A204.1 (cell line): Measurements from ENCODE around the gene MAGEF1.

Experiments used
- FAIRE-seq: peaks from 2 replicates; lab custom pipeline; 2012; peaks lifted over from hg19 to GRCh38; lab: Jason Lieb, UNC

Gene MAGEF1

DNA sequence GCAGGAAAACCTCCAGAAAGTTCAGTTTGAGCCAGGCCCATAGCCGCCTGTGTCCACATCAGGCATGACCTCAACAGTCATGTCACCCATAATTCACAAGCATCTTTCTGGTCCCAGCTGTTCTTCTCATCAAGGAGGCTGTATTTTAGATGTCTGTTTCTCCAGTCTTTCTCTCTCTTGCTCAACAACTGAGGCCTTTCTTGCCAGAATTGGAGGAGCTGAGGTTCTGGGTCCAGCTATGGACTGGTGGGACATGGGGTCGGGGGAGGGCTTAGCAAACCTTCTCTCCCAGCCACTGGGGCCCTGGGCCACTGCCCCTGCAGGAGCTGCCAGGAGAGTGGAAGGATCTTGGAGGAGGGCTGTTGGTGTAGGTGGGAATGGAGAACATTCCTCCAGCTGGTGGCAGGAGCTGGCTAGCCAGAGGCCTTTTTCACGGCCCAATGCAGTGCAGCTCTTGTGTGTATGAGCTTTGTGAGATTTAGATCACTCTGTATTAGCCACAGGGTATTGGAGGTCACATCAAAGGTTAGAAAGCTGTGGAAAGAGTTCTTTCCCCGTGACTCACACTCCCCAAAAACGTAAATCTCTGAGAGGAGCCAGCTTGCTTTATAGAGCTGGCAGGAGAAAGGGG lies 23.5 kb downstream of the MAGEF1 start:
- no peak for FAIRE-seq

DNA sequence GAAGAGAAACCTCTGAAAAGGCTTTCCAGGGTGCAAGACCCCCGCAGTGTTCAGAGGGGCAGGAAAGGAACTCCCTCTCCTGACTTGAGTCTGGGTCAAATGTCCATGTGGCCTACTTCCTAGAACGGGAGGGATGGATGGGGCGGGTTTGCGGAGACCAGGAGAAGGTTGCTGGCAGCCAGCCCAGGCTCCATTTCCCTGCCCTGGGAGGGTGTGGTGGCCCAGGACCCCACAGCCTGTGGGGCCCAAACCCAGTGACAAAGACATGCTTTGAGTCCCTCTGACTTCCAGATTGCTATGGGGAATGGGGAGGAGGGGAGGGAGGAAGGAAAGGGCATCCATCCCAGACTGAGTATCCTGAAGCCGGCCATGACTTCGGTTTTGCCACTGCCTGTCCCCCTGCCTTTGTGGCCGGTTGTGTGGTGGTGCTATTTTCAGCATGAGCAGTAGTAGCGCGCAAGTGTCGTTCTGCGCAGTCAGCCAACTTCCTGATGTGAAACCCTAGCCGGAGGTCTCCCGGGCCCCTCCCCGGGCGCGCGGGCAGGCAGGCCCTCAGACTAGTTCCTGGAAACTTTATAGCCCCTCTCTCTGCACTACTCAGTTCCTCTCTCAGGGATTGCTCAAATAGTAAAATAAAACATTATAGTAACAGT lies 24.4 kb downstream of the MAGEF1 start:
- FAIRE-seq = no peak

DNA sequence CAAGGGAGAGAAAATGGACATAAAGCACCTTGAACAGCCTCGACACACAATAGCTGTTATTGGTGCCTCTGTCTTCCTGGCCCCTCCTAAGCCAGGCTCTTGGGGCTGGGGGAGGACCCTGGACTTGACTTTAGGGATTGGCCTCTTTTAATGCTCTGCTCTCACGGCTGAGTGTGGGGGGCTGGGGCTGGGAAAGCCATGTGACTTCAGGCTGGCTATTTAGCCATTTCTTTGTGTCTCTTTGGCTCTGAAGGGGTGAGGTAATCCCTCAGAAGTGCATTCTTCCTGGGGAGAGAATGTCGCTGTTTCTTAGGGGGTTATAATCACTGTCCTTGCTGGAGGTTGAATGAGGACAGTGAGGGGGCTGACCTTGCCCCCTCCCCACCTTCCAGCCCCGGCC lies 26.2 kb downstream of the MAGEF1 start:
- FAIRE-seq = no peak

DNA sequence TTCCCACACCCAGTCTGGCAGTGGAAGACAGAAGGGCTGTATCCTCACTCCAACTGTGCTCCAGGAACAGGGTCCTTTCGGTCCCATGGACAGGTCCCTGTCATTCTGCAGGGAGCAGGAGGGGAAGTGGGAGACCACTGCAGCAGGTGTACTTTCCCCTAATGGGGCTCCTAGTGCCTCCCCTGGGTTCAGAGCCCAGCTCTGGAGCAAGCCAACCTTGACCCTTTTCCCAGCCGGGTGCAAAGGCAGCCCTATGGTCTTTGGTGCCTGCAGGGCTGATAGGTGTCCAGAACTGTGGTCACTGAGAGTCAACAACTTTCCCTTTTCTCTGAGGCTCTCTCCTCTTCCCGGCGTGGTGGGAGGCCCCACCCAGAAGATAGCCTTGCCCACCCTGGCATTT lies 26.8 kb downstream of the MAGEF1 start:
- FAIRE-seq = no peak

DNA sequence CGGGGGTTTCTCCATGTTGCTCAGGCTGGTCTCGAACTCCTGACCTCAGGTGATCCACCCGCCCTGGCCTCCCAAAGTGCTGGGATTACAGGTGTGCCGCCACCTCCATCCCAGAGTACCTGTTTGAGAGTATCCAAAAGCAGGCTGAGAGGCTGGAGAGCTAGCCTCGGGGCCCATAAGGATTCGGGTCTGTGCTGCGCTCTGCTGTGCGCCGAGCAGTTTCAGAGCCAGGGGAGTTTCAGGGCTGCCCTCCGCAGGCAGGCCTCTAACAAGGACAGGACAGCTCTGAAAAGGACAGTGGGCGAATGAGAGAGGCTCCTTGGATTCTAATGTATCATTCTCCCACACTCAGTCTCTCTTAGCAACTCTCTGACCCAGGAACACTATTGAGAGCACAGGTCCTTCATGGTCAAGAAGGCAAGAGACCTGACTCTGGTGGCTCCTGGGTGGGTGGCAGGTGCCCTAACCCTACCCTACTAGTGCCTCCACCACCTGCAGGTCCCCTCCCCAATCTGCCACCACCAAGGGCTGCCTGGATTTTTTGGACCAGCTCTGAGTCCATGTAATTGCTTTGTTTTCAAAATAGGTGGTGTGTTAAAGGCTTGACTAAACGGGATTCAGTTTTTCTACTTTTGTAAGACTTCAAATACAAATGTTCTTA lies 27.8 kb downstream of the MAGEF1 start:
- no peak for FAIRE-seq

DNA sequence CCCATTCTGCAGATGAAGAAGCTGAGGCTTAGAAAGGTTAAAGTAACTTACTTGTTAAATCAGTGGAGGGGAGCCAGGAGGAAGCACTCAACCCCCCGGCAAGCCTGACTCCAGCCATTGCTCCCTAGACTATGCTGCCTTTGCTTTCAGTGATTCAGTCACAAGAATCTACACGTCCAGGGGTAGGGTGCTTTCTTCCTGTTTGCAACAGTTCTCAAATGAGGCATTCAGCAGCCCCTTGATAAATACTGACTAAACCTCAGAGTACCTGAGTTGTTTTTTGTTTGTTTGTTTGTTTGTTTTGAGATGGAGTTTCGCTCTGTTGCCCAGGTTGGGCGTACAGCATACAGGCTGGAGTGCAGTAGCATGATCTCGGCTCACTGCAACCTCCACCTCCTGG lies 28.6 kb downstream of the MAGEF1 start:
- no peak for FAIRE-seq

DNA sequence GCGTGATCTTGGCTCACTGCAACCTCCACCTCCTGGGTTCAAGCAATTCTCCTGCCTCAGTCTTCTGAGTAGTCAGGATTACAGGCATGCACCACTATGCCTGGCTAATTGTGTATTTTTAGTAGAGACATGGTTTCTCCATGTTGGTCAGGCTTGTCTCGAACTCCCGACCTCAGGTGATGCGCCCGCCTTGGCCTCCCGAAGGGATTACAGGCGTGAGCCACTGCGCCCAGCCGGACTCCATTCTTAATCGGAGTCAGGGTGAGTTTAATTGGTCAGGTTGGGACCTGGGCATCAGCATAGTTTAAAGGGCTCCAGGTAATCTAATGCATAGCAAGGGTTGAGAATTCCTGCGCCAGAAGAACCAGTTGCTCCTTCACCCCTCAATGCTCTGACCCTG lies 29.2 kb downstream of the MAGEF1 start:
- no peak for FAIRE-seq

DNA sequence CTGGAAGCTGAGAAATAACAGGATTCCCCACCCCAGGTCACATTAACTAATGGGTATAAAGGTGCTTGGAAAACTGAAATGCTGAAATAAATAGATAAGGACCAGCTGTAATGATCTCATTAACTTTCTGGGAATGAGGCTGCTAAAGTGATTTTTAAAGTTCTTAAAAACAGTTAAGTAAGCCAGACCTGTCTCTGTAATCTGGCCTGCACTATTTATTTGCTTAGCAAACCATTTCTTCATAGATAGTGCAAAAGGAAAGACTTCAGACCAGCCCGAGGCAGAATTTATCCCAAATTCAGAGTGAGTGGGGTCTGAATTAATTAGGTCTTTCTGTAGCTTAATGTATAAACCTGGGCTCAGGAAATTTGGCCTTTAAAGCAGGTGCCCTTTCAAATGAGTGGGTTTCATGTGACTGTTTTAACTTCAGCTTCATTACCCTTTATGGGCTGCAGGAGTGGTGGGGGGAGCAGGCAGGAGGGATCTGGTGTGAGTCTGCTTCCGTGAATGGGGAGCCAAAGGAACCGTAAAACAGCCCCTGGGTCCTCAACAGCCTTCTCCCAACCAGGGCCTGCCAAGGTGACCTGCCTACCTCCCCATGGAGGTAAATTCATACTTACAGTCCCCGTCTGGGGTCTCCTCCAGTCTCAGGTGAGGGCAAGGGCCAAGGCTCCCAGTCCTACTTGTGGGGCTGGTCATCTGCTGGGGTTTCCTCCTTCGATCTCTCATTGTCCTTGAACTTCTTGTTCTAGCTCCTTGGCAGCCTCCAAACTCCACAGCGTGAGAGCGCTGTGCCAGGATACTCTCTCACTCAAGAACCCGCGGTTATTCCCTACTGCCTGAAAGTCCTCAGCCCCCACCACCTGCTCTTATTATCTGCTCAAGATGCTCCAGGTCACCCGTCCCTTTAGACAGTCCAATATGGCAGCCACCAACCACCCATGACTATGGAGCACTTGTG lies 31.2 kb downstream of the MAGEF1 start:
- FAIRE-seq = no peak

DNA sequence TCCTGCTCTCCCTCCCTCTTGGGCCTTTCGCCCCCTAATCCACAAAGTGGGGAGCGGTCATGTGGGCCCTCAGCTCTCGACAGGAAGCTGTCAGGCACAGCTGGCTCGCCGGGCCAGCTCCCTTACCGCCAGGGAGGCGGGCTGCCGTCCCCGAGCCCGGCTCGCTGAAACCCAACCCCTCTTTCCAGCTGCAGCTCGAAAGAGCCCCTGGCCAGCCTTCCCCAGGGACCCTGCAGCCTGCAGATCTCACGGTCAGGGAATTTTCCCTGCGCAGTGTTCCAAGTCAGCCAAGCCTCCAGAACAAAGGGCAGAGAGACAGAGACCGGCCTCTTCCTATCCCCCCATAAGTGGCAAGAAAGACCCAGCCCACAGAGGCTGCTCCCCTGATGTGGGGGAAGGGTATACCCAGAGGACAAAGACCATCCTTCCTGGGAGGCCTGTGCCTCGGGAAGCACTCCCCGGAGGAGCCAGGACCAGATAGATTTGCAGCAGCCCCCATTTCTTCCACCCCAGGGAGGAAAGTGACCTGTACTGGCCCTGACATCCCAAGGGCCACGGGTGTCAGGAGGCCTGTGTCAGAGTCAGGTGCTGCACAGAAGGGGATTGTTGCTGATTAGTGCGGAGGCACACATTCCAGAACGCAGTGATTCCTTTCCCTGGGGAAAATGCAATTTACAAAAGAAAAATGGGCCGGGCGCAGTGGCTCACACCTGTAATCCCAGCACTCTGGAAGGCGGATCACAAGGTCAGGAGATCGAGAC lies 32.6 kb downstream of the MAGEF1 start:
- no peak for FAIRE-seq

DNA sequence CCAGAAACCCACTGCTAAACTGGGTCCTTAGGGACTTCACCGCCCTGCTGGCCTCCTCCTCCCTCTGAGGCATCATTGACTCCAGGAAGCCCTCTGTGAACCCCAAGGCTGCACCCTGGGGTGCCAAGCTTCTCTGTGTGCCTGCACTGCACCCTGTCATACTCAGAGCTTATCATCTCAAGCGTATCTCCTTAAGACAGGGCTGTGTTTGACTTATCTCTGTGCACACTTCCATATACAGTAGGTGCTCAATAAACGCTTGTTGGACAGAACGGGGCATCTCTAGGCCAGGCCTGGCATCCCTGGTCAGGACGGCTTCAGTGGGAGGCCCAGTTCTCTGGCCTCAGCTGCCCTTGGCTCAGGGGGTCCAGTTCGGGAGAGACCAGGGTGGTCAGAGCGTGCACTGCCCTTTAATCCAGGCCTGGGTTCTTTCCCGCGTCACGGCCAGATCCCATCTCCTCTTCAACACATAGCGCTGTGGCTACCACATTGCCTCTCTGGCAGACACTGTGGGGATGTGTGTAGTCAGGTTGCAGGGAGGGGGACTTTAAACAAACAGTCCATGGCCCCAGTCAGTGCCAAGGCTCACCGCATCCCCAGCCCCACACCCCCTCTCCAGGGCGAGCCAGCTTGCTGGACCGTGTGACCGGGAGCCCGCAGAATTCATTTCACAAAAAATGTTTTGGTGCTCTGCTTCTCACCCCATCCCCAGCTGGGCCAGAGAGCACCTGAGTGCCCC lies 33.4 kb downstream of the MAGEF1 start:
- no peak for FAIRE-seq

DNA sequence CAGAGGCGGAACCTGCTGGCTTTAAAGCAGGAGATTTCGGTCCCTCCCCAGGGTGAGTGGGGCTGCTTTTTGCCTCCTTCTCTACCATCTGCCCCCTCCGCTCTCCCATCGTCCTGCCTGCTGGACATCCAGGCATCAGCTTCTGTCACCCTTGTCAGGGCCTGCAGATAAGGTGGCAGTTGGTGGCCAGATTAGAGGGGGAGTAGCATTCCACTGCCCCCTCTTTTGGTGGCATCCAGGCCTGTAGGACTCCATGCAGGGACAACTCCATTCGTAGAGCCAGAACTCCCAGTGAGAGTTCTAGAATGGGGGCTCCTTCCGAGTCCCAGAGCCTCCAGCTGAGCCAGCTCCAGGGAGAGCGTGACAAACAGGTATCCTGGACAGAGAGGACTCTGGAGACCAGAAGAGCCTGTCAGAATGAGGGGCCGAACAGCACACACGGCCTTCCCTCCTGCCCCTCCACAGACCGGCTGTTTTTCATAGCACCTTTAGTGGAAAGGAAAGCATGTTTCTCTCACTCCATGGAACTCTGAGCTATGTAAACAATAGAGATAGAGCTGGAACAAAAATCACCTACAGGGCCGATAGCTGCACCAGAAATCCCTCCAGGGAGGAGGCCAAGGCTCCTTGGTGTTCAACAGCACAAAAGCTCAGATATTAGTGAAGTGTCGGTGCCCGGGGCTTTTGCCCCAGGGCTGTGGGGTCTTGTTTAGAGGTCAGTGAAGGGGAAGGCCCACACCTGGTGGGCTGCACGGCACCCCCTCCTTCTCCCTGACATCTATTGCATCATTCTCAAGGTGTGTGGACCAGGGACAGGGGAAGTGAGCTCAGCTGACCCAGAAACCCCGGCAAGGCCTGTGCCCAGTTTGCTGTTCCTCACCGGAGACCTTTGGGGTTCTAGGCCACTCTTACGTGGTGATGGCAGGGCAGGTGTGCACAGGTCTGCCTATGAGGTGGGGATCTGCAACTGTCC lies 34.2 kb downstream of the MAGEF1 start:
- no peak for FAIRE-seq

DNA sequence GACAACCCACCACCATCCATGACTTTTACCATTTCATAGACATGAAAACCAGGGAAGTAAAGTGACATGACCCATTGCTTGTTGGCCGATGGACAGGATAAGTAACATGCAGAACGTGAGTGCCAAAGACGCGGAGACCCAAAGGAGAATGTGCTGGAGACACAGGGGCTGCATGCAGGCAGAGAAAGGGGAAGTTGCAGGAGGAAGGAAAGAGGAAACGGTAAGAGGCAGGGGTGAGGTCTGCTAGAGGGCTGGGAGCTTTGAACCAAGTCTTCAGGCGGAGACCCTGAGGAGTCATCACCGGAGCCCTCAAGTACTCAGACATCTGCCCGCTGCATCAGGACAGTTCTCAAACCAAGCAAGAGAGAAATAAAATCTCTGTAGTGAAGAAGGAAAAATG lies 34.9 kb downstream of the MAGEF1 start:
- FAIRE-seq = no peak

DNA sequence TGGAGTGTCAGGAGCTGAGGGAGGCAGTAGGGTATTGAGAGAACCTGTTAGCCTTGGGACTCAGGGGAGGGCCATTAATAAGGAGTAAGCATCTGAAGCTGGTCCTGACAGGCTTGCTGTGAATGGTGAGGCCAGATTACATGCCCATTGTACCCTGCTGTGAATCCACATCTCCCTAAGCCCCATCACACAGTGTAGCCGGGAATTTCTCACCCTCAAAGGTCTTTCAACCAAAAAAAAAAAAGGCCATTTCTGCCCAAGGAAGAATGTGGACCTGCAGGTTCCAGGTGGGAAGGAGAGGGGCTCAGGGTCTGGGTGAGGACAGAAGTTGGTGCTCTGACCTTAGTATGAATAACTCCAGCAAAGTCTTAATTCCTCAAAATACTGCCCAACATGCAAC lies 37.2 kb downstream of the MAGEF1 start:
- no peak for FAIRE-seq

DNA sequence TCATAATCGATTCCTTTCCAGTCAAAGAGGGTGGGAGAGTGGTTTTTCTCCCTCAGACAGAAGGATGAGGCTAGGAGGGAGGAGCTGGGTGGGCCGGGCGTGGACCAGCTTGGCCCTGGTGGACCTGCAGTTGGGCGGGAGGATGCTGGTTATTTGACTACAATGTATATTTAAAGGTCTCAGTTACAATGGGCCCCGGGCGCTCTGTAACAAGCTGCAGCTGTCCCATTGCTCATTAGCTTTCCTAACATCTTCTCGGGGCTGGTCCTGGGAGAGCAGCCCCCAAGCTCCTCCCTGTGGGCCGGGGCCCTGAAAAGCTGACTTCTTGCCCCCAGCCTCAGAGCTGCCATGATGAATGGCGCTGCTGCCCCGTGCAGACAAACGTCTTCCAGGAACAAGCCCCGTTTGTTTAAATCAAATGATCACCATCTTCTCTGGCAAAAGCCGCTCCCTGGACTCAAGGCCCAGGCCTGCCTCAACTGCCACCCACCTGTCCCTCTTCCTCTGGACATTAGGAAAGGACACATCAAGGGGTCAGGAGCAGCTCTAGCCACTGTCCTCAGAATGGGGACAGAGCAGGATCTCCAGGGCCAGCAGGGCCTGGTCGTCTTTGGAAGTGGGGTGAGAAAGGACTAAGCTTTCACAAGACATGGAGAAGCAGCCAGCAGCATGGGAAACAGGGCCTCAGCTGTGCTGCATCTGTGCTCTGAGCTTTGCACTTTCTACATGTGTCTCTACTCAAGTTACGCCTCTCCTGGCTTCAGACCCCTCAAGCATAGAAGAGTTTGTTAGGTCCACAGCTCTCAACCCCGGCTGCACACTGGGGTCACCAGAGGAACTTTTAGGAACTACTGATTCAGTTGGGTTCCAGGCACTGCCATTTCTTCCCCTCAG lies 38.6 kb downstream of the MAGEF1 start:
- FAIRE-seq = no peak

DNA sequence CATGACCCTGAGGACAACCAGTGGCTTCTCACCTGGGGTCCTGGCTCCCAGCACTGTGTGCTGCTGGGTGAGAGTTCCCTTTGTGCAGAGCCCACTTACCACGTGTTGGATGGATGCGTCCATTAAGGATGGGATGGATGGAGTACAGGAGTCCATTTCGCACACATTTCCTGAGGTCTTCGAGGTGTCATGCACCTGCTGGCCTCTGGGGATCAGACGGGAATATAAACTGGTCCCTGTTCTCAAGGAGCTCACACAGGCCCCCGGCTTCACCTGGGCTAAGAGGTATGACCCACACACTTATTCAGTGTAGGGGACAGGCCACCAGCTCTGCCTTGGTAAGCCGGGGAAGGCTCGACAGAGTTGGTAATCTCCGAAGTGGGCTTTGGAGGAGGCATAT lies 39.5 kb downstream of the MAGEF1 start:
- FAIRE-seq = no peak

DNA sequence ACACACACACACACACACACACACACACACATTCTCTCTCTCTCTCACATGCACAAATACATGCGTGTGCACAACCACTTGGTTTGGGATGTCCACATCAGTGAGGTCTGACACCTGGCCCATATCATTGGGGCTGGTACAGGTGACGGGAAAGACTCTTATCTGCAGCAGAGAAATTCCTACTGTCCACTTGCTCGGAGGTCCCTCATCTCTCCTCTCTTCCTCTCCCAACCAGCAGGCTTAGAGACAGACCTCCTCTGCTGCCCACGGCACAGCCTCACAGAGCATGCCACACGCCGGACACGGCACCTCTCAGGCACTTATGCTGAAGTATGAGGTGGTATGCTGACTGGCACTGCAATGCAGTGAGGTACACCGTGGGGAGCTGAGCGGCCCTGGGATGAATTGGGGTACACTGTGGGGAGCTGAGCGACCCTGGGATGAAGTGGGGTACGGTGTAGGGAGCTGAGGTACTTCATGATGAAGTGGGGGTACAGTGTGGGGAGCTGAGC lies 41.7 kb downstream of the MAGEF1 start:
- no peak for FAIRE-seq

DNA sequence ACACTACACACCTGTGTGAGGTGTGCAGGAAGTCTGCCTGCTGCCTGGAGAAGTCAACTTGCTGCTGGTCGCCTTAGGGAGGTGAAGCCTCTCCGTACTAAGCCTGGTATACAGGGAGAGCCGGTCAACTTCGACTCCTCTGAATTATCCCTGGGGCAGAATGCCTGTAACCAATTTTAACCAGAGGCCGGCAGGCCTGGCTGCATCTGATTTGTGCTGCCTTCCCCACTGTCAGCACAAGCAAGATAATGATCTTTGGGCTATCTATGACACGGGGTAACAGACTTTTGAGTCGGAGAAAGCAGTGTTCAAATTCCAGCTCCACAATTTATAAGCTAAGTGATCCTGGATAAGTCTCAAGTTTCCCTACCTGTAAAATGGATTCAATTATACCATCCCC lies 42.3 kb downstream of the MAGEF1 start:
- no peak for FAIRE-seq

DNA sequence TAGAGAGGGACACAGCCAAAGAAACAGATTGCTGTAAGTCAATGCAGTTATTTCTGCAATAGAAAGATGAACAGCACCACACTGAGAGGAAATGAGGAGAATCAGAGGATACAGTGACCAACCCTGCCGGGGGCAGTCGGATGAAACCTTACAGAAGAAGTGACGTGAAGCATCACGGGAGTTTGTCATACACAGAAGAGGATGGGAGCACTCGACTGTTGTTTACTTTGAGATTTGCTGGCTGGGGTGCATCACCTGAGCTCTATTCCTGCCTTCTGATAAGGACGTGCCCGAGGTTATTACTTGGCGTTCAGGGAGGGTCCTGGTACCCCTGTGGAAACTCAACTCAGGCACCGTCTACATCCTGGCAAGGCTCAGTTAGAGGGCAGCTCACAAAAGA lies 45.4 kb downstream of the MAGEF1 start:
- no peak for FAIRE-seq

DNA sequence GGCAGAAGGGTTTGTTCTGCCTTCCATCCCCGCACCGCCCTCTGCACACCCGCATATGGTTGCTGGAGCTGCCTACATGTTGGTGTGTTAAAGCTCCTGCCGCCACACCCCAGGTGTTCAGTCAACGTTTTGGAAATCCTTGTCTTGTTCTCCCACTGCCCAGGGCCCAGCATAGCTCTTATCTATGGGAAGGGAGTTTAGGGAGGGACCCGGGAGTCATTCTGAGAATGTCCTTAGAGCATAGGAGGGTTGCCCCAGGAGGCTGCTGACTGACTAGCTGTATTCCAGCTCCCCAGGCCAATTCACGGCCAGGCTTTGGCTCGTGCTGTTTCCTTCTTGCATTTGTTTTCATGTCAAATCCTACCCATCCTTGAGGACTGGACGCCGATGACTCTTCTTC lies 46.8 kb downstream of the MAGEF1 start:
- no peak for FAIRE-seq
